Stimulated activated effector memory CD8-positive, alpha-beta T cell treated with anti-CD3 and anti-CD28 coated beads, Interleukin-12 subunit alpha, Interleukin-12 subunit beta, amount 100 ng/mL, for 72 hours (primary cell): ENCODE measurements around the gene TLE3.

Source experiments
- ATAC-seq: fragments of 150-1000 bp; cut with Tn5 transposase; 2 replicates; pipeline ENCODE4 v1.10.0; 2021
- DNase-seq, 2 donors: peaks; one replicate each; pipeline ENCODE4 v3.0.0; 2021 to 2022; ENCODE audit warnings: low spot score in 2 of 2
- H3K27ac Mint-ChIP-seq: one replicate; pipeline ENCODE4 v1.8.0; 2022; ENCODE audit warnings: mild to moderate bottlenecking, mixed read lengths
- H3K36me3 Mint-ChIP-seq: one replicate; pipeline ENCODE4 v1.8.0; 2022; ENCODE audit warnings: mild to moderate bottlenecking, mixed read lengths
- H3K4me1 Mint-ChIP-seq: one replicate; pipeline ENCODE4 v1.8.0; 2022; ENCODE audit warnings: mixed read lengths
- H3K4me3 Mint-ChIP-seq: one replicate; pipeline ENCODE4 v1.8.0; 2022; ENCODE audit warnings: mild to moderate bottlenecking, mixed read lengths
- H3K9me3 Mint-ChIP-seq: one replicate; pipeline ENCODE4 v1.8.0; 2022; ENCODE audit warnings: mixed read lengths

The TLE3 gene

DNA sequence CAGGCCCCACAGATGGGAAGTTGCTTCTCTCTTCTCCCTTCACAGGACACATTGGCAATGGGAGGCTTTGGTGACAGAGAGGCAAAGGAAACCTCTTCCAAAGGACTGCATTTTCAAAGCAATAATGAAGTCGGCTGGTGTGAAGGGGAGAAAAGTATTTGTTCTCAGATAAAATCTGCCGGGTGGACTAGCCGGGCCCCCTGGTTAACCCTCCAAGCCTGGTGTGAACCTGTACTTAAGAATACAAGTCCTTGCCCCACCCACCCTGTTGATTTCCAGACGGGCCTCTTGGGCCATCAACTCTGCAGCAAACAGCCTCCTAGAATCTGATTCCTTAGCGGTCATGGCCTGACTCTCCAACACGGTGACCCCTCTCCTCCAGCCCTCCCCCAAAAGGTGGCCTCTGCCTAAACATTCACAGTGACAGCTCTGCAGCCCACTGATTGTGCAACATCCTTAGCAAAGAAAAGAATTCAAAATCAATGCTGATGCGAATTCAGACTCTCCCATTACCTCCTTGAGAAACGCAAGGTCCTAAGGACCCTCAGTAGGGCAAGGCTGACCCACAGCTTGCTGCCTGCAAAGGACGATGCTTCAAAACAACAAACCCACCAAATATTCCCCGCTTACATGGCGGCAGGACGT is 9.9 kb downstream of the TLE3 start:
- no peak overlapping the region for H3K27ac Mint-ChIP-seq
- DNase-seq = no peak
- peaks cover 97% of the 10 kb centered on the region for H3K36me3 Mint-ChIP-seq
- no peak for ATAC-seq
- no peaks in the 10 kb centered on the region for H3K9me3 Mint-ChIP-seq
- peaks cover 99% of the 10 kb centered on the region for H3K4me1 Mint-ChIP-seq
- no peak overlapping the region for H3K4me3 Mint-ChIP-seq

DNA sequence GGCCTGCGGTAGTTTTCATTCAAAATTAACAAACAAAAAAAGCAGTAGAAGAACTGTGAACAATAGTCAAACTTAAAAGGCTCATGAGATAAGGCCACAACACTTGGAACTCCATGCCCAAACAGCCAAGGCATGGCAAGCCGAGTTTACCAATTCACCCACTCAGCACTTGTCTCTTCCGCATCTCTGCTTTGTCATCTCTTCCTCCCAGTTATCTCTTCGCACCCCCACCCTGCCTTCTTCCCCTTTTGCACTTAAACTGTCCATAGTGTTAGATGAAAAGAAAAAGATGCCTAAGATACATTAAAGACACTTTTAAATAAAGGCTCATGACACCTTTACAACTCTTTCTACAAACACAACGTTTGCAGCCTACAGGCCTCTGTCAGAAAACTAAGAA is 11.1 kb downstream of the TLE3 start:
- no peaks in the 10 kb centered on the region for H3K9me3 Mint-ChIP-seq
- peaks cover 92% of the 10 kb centered on the region for H3K4me1 Mint-ChIP-seq
- ATAC-seq (no peak), DNase-seq (no peak)
- H3K27ac Mint-ChIP-seq = no peak overlapping the region
- peaks cover 97% of the 10 kb centered on the region for H3K36me3 Mint-ChIP-seq
- no peak overlapping the region for H3K4me3 Mint-ChIP-seq

DNA sequence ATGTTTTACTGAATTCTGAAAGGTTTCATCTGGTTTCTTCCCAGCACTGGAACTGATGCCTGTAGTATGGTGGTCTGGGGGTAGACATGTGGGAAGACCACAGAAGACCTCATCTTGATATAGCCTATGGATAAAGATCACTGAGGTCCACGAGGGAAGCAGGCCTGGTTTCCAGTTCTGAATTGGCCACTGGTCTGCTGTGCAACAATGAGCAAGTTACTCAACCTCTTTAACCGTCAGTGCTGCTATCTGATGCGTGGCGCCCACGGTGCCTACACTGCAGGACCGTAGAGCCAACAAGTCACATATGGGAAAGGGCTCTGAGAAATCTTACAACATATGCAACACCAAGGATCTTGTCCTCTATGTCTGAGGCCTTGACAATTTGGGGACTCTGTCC is 13.3 kb downstream of the TLE3 start:
- peak; percentile 39 for ATAC-seq
- H3K36me3 Mint-ChIP-seq = peaks cover 97% of the 10 kb centered on the region
- peak overlapping the region; percentile 19 for H3K4me3 Mint-ChIP-seq

DNA sequence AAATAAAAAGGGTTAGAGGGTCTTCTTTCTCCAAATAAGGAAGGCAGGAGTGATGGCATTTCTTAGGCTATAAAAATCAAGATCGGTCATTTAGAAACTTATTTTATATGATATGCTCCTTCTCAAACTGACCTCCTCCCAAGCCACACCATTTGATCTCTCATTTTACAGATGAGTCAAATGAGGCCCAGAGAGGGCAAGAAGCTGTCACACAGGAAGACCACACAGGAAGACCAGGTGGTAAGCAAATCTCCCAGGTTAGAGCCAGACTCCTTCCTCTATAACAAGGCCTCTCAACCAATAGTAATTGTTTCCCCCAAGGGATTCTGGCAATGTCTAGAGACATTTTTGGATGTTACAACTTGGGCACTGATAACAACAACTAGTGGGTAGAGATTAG is 13.8 kb downstream of the TLE3 start:
- peak overlapping the region; percentile 52 for H3K27ac Mint-ChIP-seq
- peak; percentile 94 for ATAC-seq
- no peaks in the 10 kb centered on the region for H3K9me3 Mint-ChIP-seq

More for the DNA sequence above, 13.3 kb downstream of the TLE3 start:
- Mint-ChIP-seq H3K4me1 (peaks cover 74% of the 10 kb centered on the region), H3K9me3 (no peaks in the 10 kb centered on the region), H3K27ac (peak overlapping the region; percentile 52)
- DNase-seq = no peak

DNA sequence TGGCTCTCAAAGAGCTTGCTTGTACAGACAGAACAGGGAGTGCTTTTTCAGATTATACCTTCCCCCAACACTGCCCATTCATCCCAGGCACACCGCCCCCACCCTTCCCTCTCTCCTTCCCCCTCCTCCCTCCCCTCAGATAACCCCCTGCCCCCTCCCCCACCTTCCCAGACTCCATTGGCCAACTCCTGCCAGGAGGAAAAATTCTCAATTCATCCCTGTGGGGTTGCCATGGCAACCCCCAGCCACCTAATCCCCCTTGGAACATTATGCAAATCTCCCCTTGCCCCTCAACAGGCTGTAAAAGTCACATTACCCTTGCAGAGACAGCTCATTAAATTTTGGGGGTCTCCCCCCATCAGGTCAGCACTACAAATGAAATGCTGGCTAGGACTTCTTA is 14.3 kb downstream of the TLE3 start:
- H3K27ac Mint-ChIP-seq = peak overlapping the region; percentile 52
- H3K4me3 Mint-ChIP-seq = peak overlapping the region; percentile 19
- DNase-seq (no peak), ATAC-seq (no peak)
- H3K9me3 Mint-ChIP-seq = no peaks in the 10 kb centered on the region
- H3K36me3 Mint-ChIP-seq = peaks cover 97% of the 10 kb centered on the region
- H3K4me1 Mint-ChIP-seq = peaks cover 71% of the 10 kb centered on the region

More for the DNA sequence above, 13.8 kb downstream of the TLE3 start:
- peaks cover 97% of the 10 kb centered on the region for H3K36me3 Mint-ChIP-seq
- H3K4me3 Mint-ChIP-seq = peak overlapping the region; percentile 19
- peaks cover 71% of the 10 kb centered on the region for H3K4me1 Mint-ChIP-seq
- DNase-seq = no peak

DNA sequence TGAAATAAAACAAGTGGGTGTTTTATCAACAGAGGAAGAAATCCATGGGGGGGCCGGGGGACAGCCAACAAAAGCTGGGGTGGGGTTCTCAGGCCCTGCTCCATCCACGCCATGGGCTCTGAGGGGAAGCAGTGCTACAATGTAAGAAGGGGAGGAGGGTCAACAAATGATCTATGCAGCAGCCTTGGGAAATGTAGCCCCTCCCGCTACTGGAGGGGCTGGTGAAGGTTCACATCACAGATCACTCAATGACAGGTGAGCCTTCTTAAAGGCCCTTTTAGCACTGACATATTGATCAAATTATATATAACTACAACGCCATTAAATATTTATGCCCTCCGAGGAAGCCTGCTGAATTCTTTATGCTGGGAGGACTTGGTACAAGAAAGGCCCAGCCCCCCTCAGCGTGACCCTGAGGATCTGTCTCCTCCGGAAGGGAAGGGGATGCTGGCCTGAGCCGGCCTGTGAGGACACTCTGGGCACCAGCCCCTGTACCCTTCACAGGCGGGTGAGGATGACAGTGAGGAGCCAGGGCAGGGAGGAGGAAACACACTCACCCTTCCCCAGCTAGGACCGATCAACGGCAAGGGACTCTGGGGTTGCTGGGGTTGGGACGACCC is 15.3 kb downstream of the TLE3 start:
- peaks cover 70% of the 10 kb centered on the region for H3K4me1 Mint-ChIP-seq
- no peak overlapping the region for H3K4me3 Mint-ChIP-seq
- H3K36me3 Mint-ChIP-seq = peaks cover 97% of the 10 kb centered on the region
- no peak for ATAC-seq
- no peak overlapping the region for H3K27ac Mint-ChIP-seq
- no peaks in the 10 kb centered on the region for H3K9me3 Mint-ChIP-seq
- no peak for DNase-seq

DNA sequence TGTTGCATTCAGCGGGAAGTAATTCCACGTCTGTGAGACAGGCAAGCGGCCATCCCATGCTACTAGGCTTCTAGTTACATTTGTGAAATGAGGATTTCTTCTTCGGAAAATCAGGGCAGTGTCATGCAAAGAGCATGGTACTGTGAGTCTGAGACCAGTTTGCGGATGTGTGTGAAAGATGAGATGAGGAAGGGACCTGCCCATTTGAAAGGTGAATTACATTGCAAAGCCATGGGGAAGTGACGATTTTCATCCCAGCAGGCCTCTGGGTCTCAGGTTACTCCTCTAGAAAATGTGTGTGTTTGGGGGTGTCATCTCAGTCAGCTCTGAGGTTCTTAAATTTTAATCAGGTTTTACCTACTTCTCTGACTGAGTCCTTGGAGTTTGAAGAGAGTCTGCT is 16.1 kb downstream of the TLE3 start:
- peaks cover 96% of the 10 kb centered on the region for H3K36me3 Mint-ChIP-seq
- no peak overlapping the region for H3K4me3 Mint-ChIP-seq
- H3K27ac Mint-ChIP-seq = no peak overlapping the region
- no peak for DNase-seq
- no peak for ATAC-seq
- peaks cover 65% of the 10 kb centered on the region for H3K4me1 Mint-ChIP-seq
- no peaks in the 10 kb centered on the region for H3K9me3 Mint-ChIP-seq

DNA sequence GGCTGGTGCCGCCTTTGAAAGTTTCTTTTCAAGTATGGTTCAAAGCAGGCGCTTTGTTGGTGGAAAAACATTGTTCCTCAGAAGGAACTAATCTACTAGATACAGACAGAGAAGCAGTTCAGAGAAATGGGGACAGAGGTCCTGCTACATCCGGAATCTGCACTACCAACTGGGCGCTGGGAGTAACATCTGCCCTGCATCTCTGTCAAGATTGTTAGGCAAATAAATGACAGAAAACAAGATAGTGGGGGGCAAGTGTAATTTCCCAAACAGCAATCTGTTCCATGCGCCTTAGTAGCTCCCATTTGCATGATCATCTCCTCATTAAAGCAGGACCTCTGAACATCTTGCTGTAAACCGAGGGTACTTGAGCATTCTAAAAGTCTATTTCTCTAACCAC is 17.4 kb downstream of the TLE3 start:
- Mint-ChIP-seq H3K9me3 (no peaks in the 10 kb centered on the region), H3K4me1 (peaks cover 65% of the 10 kb centered on the region), H3K4me3 (no peak overlapping the region), H3K27ac (no peak overlapping the region), H3K36me3 (peaks cover 96% of the 10 kb centered on the region)
- DNase-seq (no peak), ATAC-seq (no peak)

DNA sequence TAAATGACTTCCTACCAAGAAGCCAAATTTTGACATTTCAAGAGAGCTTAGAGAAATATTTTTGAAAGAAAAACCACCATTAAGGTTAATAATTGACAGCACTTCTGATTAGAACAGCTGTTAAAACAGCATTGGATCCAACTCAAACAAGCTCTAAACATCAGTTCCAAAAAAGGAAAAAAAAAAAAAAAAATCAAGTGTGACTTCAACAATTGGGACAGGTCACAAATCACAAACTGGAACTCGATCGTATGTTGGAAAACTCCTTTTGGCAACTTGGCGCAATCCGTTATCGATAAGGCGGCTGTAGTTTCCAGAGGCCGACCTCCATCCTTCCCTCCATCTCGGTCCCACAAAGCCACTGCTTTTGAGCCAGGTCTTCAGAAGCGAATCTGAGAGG is 17.8 kb downstream of the TLE3 start:
- H3K4me3 Mint-ChIP-seq = no peak overlapping the region
- DNase-seq (no peak), ATAC-seq (no peak)
- H3K36me3 Mint-ChIP-seq = peaks cover 96% of the 10 kb centered on the region
- no peak overlapping the region for H3K27ac Mint-ChIP-seq
- peaks cover 62% of the 10 kb centered on the region for H3K4me1 Mint-ChIP-seq
- H3K9me3 Mint-ChIP-seq = no peaks in the 10 kb centered on the region

DNA sequence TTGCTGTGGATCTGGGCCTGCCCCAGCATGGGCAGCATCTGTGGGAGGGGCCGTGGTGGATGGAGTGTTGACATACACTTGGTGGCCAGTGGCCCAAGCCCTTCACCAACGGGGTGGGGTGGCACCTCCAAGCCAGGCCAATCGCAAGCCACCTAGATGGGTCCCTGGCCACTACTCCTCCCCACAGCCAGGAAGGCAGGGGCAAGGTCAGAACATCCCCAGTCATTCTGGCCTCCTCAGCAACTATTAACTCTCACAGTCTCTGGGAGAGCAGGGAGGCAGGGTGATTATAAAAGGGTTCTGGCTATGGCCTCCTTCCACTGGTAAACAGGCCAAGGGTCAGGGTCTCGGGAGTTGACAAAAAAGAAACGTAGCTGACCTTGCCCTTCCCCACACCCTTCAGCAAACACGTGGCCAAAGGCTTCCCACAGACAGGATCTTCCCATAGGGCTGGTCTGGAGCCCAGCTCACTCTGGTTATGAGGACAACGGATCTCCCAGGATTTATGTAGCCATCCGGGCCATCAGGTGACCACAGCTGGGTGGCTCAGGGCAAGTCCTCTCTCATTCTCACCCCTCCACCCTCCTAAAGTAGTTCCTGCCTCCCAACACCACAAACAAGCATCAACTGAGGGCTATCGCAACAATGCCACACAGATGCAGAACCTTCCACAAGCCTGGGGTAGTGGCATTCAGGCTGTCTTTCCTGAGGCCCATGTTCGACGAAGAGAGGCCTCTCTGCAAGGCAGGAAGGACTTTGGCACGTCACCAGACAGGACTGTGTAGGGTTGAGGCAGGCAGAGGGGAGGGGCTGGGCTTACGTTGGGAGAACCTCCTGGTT is 18.9 kb downstream of the TLE3 start:
- DNase-seq (no peak), ATAC-seq (no peak)
- Mint-ChIP-seq H3K27ac (no peak overlapping the region), H3K4me3 (no peak overlapping the region), H3K36me3 (peaks cover 99% of the 10 kb centered on the region), H3K9me3 (no peaks in the 10 kb centered on the region), H3K4me1 (peaks cover 59% of the 10 kb centered on the region)

DNA sequence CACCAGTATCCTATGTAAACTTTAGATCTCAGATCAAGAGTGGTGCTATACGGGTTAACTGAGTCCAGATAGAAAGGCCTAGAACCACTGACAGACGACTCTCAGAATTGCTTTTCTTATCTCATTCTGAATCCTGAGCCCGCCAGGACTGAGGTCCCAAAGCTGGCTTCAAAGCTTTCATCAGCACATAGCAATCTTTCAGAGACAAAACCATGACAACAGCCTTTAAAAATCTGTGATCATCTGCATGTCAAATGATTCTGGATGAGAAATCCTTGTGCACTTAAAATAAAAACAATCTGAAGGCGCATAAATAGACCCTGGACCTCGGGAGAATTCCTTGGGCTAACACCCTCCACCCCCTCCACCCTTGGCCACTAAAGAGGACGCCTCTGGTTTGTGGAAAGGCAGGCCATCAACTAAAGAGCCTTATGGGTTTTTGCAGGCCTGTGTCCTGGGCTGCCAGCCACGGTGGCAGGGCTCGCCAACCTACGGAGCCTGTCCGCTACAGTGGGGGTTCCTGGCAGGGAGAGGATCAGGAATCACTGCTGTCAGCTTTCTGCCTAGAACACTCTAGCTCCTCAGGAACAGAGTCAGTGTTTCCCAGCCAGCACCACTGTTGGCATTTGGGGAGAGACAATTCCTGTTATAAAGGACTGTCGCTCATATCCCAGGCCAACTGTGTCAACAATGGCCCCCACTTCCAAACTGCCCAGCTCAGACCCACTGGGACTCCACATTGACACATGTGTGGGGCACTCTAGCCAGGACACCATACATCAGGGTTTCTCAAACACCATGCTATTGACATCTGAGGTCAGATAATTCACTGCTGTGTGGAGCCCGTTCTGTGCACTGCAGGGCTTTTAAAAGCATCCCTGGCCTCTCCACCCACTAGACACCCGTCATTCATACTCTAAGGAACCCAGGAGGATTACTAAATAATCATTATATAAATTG is 20.2 kb downstream of the TLE3 start:
- no peak overlapping the region for H3K27ac Mint-ChIP-seq
- H3K36me3 Mint-ChIP-seq = peaks cover 99% of the 10 kb centered on the region
- H3K4me1 Mint-ChIP-seq = peaks cover 61% of the 10 kb centered on the region

DNA sequence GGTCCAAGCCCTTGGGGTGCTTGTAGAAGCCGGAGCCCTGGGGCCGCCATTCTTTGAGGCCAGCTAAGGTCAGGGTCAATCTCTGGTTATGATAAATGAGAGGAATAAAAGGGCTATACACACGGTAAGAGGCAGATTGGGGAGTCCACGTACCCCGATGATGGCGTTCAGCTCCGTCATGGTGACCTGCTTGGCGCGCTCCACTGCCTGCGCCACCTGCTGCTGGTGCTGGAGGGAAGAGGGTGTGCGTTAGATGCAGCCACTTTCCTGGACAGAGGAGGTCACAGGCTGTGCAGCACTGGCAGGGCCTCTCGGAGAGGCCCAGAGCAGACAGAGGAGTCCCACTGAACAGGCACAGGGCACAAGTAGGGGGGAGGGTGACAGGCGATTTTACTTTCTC is 23.3 kb downstream of the TLE3 start:
- Mint-ChIP-seq H3K4me1 (peaks cover 75% of the 10 kb centered on the region), H3K36me3 (peaks cover 99% of the 10 kb centered on the region), H3K4me3 (no peak overlapping the region), H3K27ac (peak overlapping the region; percentile 8), H3K9me3 (no peaks in the 10 kb centered on the region)
- ATAC-seq (no peak), DNase-seq (no peak)

More for the DNA sequence above, 20.2 kb downstream of the TLE3 start:
- ATAC-seq (no peak), DNase-seq (no peak)
- Mint-ChIP-seq H3K4me3 (no peak overlapping the region), H3K9me3 (no peaks in the 10 kb centered on the region)

DNA sequence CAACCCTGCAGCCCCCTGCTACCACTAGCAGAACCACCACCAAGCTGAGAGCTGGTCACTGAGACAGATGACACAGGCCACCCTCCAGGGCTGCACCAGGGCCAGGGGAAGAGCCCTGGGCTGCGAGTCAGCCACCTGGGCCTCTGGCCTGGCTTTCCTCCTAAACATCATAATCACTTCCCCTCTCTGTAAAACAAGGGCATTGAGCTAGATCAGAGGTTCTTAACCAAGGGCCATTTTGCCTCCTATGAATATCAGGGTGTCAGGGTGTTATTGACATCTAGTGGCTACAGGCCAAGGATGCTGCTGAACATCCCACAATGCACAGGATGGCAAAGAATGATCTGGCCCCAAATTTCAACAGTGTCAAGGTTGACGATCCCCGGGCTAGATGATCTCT is 25.2 kb downstream of the TLE3 start:
- peaks cover 99% of the 10 kb centered on the region for H3K36me3 Mint-ChIP-seq
- ATAC-seq = no peak
- H3K9me3 Mint-ChIP-seq = no peaks in the 10 kb centered on the region
- no peak overlapping the region for H3K27ac Mint-ChIP-seq
- no peak for DNase-seq
- peaks cover 59% of the 10 kb centered on the region for H3K4me1 Mint-ChIP-seq
- no peak overlapping the region for H3K4me3 Mint-ChIP-seq

DNA sequence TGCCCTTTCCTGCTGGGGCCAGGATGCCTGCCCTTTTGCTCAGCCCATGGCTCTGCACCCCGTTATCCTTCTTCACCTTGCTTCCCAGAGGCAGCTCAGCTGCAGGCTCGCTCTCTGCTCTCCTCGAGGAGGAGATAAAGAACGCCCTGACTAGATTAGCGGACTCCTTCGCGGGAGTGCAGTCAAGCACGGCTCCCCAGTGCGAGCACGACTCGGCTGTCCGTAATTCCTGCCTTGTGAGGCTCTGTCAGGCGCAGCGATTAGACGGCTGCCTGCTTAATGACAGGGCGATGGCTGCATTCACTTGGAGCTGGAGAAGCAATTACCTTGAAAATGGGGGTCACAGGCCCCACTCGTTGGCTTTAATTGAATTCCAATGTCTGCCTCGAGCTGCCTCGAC is 25.9 kb downstream of the TLE3 start:
- Mint-ChIP-seq H3K36me3 (peaks cover 100% of the 10 kb centered on the region), H3K9me3 (no peaks in the 10 kb centered on the region), H3K4me3 (no peak overlapping the region), H3K27ac (no peak overlapping the region), H3K4me1 (peaks cover 59% of the 10 kb centered on the region)
- no peak for ATAC-seq
- DNase-seq = no peak

DNA sequence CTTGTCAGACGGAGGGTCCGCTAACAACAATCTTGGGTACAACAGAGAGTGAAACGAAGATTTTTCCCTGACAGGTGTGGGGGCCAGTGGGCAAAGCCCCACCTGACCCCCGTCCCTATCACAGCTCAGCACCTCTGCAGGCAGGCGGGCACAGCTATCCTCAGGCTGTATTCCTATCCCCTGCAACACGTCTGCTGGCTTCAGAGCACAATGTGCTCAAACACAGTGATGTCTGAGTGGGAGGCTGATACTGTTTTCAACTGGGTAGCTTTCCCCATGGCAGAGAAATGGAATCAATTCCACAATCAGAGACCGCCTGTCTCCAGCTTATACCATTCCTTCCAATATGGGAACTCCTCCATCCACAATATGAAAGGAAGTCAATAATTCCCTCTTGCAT is 28.0 kb downstream of the TLE3 start:
- Mint-ChIP-seq H3K4me3 (no peak overlapping the region), H3K36me3 (peaks cover 100% of the 10 kb centered on the region), H3K9me3 (no peaks in the 10 kb centered on the region), H3K27ac (no peak overlapping the region), H3K4me1 (peaks cover 43% of the 10 kb centered on the region)
- ATAC-seq = no peak
- DNase-seq = no peak
